DMS53 (cell line): ENCODE measurements around the gene KIF26B.
A peak's percentile ranks its signal among the peaks of the same experiment; 100 is the strongest.

Experiments used
- DNase-seq: peaks from one replicate; lab custom pipeline; 2025; lab: John Stamatoyannopoulos, UW

The KIF26B gene

GRCh38 chr1:245133995-245134715, 20.6 kb upstream of the KIF26B start:
- no peak for DNase-seq

GRCh38 chr1:245142171-245142798, 12.5 kb upstream of the KIF26B start:
- DNase-seq: no peak

GRCh38 chr1:245142976-245143375, 11.8 kb upstream of the KIF26B start:
- no peak for DNase-seq

- DNase-seq: no peak
Observed at GRCh38 chr1:245143849-245144248, 10.9 kb upstream of the KIF26B start.

GRCh38 chr1:245148069-245148468, 6.7 kb upstream of the KIF26B start:
- DNase-seq: no peak

- DNase-seq: no peak
Observed at GRCh38 chr1:245148861-245149260, 5.9 kb upstream of the KIF26B start.

GRCh38 chr1:245153081-245153551, 1.7 kb upstream of the KIF26B start:
- DNase-seq: peak; percentile 87

- peak; percentile 72 for DNase-seq
Observed at GRCh38 chr1:245153552-245154428, 995 bp upstream of the KIF26B start.

GRCh38 chr1:245155272-245156040, 671 bp downstream of the KIF26B start:
- DNase-seq: peak; percentile 79

- DNase-seq: peak; percentile 98
Observed at GRCh38 chr1:245156041-245156735, 1.4 kb downstream of the KIF26B start.

- peak; percentile 81 for DNase-seq
Observed at GRCh38 chr1:245156736-245157505, 2.1 kb downstream of the KIF26B start.

GRCh38 chr1:245158913-245159312, 4.1 kb downstream of the KIF26B start:
- DNase-seq: no peak

GRCh38 chr1:245160288-245160687, 5.5 kb downstream of the KIF26B start:
- DNase-seq: no peak

- no peak for DNase-seq
Observed at GRCh38 chr1:245160741-245161400, 6.1 kb downstream of the KIF26B start.

GRCh38 chr1:245161866-245162265, 7.1 kb downstream of the KIF26B start:
- DNase-seq: no peak

- no peak for DNase-seq
Observed at GRCh38 chr1:245166471-245166885, 11.7 kb downstream of the KIF26B start.

GRCh38 chr1:245168086-245168485, 13.3 kb downstream of the KIF26B start:
- no peak for DNase-seq

- no peak for DNase-seq
Observed at GRCh38 chr1:245168906-245169305, 14.1 kb downstream of the KIF26B start.

GRCh38 chr1:245169376-245169775, 14.6 kb downstream of the KIF26B start:
- no peak for DNase-seq

GRCh38 chr1:245172026-245172425, 17.2 kb downstream of the KIF26B start:
- DNase-seq: no peak
